GM19324 (cell line): Measurements from ENCODE around the gene FOLR1.
"Not testable (repeated sequence)": the region's sequence is repeated elsewhere in the genome, so short reads cannot be mapped to it uniquely, and the experiment has no call there.

ENCODE experiments used
- ATAC-seq: cut with Tn5 transposase; IDR thresholded peaks from one replicate; pipeline ENCODE4 v1.9.1; 2021; ENCODE audit warnings: mild to moderate bottlenecking, moderate library complexity; ENCODE audit not compliant: unreplicated experiment, low FRiP score

Gene FOLR1

DNA sequence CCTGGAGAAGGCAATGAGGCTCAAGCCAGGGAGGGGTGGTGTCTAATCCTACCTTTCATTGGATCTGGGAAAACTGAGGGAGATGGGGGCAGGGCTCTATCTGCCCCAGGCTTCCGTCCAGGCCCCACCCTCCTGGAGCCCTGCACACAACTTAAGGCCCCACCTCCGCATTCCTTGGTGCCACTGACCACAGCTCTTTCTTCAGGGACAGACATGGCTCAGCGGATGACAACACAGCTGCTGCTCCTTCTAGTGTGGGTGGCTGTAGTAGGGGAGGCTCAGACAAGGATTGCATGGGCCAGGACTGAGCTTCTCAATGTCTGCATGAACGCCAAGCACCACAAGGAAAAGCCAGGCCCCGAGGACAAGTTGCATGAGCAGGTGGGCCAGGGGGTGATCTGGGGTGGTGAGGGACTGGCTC, at the start of gene FOLR1:
FOLR1 (plus strand) TSS at position 180 of the 421 bp plus-strand sequence; CDS start at position 214, 34 bp downstream.
- ATAC-seq = no peak

DNA sequence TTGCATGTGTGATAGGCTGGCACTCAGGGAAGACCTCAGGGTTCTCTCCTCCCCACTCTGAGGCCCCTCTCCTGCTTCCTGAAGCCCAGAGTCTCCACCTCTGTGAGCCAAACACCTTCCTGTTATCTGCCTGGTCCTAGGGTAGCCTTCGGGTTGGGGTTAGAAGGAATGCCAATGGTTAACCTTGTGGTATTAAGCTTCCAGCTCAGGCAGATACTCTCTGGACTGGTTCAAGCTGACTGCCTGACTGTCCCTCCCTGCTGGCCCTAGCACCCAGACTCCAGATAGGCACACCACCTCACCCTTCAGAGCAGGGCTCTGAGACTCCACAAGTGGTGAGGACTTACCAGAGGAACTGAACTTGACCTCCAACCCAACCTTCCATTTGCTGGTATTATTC, 49.4 kb upstream of the FOLR1 start:
- ATAC-seq = not testable (repeated sequence)

DNA sequence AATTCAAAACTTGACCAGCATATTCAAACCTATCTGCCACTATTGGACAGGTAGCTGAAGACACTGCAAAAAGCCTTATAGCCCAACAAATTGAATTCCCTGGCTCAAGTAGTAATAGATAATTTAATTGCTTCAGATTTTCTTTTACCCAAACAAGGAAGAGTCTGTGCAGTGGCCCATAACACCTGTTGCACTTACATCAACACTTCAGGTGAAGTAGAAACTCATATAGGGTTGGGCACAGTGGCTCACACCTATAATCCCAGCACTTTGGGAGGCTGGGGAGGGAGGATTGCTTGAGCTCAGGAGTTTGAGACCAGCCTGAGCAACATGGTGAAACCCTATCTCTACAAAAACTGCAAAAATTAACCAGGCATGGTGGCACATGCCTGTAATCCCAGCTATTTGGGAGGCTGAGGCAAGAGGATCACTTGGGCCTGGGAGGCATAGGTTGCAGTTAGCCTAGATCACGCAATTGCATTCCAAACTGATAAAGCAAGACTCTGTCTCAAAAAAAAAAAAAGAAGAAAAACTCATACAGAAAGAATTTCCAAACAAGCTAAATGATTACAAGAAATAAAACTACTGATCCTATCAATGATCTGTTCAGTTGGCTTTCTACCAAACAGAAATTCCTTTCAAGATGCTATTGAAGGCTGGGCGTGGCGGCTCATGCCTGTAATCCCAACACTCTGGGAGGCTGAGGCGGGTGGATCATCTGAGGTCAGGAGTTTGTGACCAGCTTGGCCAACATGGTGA, 47.0 kb upstream of the FOLR1 start:
- ATAC-seq = no peak

DNA sequence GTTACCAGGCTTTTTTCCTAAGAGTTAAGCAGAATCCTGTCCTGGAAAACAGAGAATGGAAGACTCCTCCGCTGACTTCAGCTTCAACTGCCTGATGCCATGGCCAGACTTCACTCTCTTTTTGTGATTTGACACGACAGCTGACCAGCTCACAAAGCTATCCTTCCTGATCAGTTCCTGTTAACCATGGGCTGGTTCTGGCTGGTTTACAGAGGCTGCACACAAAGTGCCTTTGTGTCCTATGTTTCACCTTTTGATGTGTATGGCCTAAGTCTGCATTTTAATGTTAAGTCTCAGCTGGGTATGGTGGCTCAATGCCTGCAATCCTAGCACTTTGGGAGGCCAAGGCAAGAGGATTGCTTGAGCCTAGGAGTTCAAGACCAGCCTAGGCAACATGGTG, 45.3 kb upstream of the FOLR1 start:
- ATAC-seq = no peak

DNA sequence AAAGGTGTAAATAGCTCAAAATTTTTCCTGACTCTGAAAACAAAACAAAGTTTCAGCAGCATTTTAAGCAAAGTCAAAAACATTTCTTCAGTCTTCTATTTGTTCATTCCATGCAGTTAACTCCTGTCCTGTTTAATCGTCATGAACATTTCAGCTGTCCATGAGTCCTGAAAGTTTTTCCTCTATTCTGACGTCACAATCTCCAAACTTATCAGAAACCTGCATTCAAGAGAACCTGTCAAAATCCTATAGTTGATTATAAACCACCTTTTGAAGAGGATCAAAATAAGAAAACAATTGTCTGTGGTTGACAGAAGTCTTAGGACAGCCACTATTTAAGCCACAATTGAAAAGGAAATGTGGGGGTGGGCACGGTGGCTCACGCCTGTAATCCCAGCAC, 41.1 kb upstream of the FOLR1 start:
- ATAC-seq = no peak

DNA sequence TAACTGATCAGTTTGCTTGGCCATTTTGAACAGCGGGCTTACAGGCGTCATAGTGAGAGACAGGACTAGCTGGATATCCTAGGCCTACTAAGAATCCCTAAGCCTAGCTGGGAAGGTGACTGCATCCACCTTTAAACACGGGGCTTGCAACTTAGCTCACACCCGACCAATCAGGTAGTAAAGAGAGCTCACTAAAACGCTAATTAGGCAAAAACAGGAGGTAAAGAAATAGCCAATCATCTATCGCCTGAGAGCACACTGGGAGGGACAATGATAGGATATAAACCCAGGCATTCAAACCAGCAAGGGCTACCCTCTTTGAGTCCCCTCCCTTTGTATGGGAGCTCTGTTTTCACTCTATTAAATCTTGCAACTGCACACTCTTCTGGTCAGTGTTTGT, 38.1 kb upstream of the FOLR1 start:
- not testable (repeated sequence) for ATAC-seq

DNA sequence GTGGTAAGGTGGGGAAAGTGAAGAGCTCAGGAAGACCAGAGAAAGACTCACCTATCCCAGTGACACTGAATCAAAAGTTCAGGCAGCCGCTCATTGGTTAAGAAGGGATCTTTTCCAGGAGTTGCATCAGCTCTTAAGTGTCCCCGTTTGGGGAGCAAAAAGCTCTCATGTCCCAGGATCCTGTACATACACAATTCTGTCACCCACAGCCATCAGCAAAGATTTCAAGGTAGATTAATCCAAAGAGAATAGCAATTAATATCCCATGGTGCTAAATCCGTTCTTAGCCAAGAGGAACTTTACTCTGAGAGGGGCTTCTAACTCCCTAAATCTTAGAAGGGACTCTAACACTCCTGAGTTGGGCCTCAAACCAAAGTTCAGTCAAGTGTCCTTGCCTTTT, 37.1 kb upstream of the FOLR1 start:
- no peak for ATAC-seq

DNA sequence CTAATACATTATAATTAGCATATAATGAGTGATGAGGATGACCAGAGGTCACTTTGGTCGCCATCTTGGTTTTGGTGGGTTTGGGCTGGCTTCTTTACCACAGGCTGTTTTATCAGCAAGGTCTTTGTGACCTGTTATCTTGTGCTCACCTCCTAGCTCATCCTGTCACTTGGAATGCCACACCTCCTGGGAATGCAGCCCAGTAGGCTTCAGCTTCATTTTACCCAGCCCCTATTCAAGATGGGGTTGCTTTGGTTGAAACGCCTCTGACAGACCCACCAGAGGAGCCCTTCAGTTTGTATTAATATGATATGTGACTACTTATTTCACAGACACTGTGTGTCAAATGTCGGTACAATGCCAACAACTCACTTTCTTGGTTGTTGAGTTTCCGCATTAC, 36.2 kb upstream of the FOLR1 start:
- no peak for ATAC-seq

DNA sequence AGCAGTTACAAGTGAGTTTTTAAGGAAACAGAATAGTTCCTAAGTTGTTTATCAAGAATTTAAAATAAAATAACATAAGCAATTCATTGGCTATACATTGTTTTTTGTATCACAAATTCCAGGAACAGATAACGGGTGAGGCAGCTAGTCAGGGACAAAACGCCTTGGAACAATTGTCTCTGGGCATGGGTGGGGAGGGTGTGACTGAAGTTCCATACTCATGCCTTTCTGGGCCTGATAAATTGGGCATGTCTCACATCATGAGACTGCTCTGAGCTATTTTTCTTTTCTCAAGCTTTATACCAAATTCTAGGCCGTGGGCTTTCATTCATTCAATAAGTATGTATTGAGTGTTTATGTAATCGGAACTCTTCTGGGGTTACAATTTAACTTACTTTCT, 34.8 kb upstream of the FOLR1 start:
- ATAC-seq = no peak

DNA sequence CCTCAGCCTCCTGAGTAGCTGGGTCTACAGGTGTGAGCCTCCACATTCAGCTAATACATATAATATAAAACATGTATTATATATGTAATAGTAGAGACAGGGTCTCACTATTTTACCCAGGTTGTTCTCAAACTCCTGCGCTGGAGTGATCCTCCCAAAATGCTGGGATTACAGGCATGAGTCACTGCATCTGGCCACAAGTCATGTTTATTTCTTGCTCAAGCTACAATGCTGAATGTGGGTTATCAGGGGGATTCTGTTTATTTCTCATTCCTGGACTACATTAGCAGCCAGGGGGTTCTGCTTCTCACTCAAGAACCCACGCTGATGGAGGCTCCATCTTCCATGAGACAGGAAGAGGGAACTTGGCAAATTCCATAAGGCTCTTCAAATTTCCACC, 31.6 kb upstream of the FOLR1 start:
- no peak for ATAC-seq

DNA sequence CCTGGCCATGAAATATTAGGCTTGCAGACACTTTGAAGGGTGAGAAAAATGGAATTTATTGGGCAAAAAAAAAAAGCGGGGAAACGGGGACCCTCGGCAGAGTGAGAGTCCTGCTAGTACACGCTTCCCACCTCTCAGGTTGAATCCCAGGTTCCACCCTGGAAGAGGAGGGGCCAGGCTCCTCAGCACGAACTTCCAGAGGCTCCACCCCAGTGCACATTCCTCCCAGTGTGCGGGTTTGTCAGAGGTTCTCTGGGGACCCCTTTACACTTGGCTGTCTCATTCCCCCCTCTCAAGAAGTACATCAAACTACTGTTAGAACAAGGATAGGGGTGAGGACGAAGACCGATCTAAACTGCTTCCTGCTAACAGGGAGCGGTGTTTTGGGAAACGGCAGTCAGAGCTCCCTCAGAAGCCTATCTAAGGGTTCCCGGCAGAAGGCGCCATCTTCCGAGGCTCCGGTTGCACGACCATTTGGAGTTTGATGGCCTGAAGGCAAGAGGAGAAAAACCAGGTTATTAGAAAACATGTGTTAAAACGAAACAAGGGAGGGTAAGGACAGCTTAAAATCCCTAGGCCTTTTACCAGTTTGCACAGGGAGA, 28.9 kb upstream of the FOLR1 start:
- no peak for ATAC-seq

DNA sequence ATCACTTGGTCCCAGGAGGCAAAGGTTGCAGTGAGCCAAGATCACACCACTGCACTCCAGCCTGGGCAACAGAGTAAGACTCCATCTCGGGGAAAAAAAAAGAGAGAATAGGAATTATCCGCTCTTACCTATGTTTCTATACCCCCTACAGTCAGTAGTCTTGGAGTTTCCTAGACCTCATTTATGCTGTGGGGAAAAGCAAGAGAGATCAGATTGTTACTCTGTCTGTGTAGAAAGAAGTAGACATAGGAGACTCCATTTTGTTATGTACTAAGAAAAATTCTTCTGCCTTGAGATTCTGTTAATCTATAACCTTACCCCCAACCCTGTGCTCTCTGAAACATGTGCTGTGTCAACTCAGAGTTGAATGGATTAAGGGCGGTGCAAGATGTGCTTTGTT, 27.8 kb upstream of the FOLR1 start:
- not testable (repeated sequence) for ATAC-seq

DNA sequence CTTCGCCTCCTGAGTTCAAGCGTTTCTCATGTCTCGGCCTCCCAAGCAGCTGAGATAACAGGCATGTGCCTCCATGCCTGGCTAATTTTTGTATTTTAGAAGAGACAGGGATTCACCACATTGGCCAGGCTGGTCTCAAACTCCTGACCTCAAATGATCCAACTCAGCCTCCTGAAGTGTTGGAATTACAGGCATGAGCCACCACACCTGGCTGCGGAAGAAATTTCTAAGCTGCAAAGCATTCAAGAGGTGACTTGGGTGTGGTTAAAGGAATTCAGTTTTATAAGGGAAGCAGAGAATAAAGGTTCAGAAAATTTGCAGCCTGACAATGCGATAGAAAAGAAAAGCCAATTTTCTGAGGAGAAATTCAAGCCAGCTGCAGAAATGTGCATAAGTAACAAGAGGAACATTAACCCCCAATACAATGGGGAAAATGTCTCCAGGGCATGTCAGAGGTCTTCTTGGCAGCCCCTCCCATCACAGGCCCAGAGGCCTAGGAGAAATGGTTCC, 22.8 kb upstream of the FOLR1 start:
- ATAC-seq = not testable (repeated sequence)

DNA sequence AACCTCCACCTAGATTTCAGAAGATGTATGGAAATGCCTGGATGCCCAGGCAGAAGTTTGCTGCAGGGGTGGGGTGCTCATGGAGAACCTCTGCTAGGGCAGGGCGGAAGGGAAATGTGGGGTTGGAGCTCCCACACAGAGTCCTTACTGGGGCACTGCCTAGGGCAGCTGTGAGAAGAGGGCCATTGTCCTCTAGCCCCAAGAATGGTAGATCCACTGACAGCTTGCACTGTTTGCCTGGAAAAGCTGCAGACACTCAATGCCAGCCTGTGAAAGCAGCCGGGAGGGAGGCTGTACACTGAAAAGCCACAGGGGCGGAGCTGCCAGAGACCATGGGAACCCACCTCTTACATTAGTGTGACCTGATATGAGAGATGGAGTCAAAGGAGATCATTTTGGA, 22.2 kb upstream of the FOLR1 start:
- not testable (repeated sequence) for ATAC-seq

DNA sequence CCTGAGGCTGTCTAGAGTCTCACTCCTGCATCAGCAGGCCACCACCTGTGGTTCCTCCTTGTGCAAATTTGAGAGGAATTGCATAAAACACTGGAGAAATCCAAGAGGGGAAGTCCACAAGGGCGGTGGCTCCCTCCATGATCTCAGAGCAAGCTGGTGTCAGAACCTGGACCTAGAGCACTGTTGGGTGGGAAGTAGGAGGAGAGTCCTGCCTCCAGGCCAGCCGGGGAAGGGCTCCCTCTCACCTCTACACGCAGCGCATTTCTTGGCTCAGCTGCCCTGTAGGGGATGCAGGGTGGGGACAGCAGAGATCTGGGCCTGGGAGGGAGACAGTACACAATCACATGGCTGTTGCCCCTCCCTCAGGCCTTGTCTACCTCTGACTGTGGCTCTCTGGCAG, 19.9 kb upstream of the FOLR1 start:
- ATAC-seq = not testable (repeated sequence)

DNA sequence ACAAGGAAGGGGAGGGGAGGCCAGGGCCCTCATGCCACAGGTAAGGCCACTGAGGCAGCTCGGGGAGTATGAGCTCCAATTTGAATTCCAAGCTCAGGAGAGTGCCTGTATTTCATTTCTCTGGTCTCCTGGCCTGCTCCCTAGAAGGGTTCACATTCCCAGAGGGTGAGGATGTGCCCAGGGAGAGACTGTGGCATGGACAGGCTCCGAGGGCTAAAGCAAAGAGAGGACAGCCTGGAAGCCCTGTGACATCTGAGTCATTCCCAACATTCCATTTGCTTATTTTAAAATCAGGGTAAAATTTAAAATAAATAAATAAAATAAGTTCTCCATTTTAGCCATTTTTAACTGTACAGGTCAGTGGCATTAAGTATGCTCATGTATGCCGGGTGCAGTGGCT, 18.6 kb upstream of the FOLR1 start:
- ATAC-seq = no peak

DNA sequence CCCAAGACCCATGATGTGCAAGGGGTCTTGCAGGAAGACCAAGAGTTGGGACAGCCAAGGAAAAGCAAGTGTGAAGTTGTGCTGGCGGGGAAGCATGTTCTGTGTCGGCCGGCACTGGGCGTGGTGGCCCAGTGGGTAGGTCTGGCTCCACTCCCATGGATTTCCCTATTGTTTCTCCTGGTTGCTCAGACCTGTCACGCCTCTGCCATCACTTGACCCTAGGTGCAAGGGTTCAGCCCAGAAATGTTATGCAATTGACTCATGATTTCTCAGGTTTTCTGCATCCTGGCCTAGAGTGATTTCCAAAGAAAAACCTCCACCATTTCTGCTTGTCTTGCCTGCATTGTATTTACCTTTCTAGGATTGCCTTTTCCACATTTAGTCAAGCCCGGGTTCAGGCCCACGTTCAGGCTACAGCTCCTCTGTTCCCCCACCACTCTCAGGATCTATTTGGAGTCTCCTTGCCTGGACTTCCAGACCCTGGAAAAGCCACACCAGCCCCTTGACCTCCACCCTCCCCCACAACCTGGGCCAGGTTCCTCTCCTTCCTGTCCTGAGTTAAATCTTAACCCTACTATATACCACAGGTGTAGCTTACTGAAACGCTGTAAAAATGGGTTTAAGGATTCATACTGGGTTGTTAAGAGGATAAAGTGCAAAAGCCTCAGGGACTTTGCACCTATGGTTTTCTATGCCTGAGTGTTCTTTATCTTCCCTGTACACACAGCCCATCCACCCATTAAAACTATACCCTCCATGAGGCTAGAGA, 17.5 kb upstream of the FOLR1 start:
- ATAC-seq = no peak

DNA sequence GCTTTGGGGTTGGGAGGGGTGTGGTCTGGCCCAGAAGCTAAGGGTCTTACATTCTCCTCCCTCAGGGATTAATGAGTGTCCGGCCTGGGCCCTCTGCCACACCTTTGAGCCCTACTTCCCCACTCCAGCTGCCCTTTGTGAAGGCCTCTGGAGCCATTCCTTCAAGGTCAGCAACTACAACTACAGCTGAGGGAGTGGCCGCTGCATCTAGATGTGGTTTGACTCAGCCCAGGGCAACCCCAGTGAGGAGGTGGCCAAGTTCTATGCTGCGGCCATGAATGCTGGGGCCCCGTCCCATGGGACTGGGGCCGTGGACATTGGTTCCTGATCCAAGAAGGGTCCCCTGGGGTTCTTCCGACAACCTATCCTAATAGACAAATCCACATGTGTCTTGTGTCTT, 14.3 kb upstream of the FOLR1 start:
- ATAC-seq = no peak

DNA sequence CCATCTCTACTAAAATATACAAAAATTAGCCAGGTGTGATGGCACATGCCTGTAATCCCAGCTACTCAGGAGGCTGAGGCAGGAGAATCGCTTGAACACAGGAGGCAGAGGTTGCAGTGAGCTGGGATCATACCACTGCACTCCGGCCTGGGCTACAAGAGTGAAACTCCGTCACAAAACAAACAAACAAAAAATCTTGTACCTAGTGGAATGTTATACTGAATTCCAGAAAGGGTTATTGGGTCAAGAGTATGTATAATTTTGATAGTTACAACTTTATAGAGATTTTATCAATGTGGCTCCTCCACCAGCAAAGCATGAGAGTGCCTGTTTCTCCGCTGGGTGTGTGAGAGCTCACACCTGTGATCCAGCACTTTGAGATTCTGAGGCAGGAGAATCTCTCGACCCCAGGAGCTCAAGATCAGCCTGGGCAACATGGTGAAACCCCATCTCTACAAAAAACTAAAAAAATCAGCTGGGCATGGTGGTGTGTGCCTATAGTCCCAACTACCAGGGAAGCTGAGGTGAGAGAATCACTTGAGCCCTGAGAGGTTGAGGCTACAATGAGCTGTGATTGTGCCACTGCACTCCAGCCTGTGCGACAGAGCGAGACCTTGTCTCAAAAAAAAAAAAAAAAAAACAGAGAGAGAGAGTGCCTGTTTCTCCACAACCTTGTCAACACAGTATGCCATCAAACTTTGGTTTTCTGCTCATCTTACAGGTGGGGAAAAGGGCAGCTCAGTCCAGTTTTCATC, 12.7 kb upstream of the FOLR1 start:
- no peak for ATAC-seq

DNA sequence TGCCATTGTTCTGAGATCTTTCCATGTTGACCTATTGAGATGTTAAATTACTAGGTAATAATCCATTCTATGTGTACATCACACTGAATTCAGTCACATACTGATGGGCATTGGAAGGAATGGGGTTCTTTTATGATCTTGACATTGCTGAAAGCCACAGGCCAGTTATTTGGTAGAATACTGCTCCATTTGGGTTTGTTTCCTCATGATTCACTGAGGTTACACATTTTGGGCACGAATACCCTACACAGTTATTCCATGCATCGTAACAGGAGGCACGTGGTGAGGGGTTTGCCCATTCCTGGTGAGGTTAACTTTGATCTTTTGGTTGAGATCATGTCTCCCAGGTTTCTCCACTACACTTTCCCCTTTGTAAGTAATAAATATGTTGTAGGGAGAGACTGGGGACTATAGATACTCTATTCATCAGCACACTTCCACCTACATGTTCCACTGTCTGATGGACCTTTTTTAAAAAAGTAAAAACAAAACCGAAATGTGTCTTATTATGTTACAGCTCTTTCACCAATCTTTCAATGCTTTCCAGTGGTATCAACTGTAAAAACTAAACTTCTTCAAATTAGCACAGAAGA, 12.0 kb upstream of the FOLR1 start:
- no peak for ATAC-seq
